HepG2 (cell line): ENCODE results near the gene UBL5. TPM values are rescaled to one million over a fixed set of nuclear protein-coding genes. Genes with fewer than 3 reads are reported as not detected.

Experiments
- CBX5 ChIP-seq: sonication (generic); formaldehyde crosslinking; IDR thresholded peaks from 2 replicates; pipeline ENCODE4 v1.4.0; 2020; ENCODE audit warnings: missing genetic modification reagents, borderline replicate concordance
- IRF2 ChIP-seq: IDR thresholded peaks from 2 replicates; pipeline ENCODE4 v1.6.1; 2018; ENCODE audit warnings: missing genetic modification reagents, missing compliant biosample characterization
- NCOA2 ChIP-seq: sonication (generic); formaldehyde crosslinking; IDR thresholded peaks from 2 replicates; pipeline ENCODE4 v1.8.0; 2022; ENCODE audit warnings: inconsistent platforms
- POLR2A ChIP-seq, 2 experiments: IDR thresholded peaks; 2 replicates each; pipeline ENCODE4 v1.6.1; 2011; ENCODE audit warnings: low read depth in 2 of 2, low read length in 2 of 2, mild to moderate bottlenecking in 1 of 2, moderate library complexity in 1 of 2; ENCODE audit not compliant: insufficient read depth in 1 of 2
- RAD21 ChIP-seq: fragments of 450-650 bp; formaldehyde crosslinking; IDR thresholded peaks from 2 replicates; pipeline ENCODE4 v1.5.0; 2020; ENCODE audit warnings: mild to moderate bottlenecking
- TCF7L2 ChIP-seq: IDR thresholded peaks from 2 replicates; pipeline ENCODE4 v1.6.1; 2011; ENCODE audit warnings: mild to moderate bottlenecking, low read depth, low read length, moderate library complexity
- ZNF644 ChIP-seq: IDR thresholded peaks from 2 replicates; pipeline ENCODE4 v1.6.1; 2016; ENCODE audit warnings: low read depth
- polyA plus RNA-seq, 8 experiments: library from polyadenylated mRNA; depleted of rRNA in 3 of 8; stranded (reverse) in 7 of 8; unstranded in 1 of 8; fragments of >200 nt; fragmentation: Illumina TruSeq in 4 of 8; extraction: Trizol in 4 of 8; gene quantifications; 2 replicates each; pipeline versions ENCODE4 v1.2.1 to v1.2.3, GENCODE V29; 2011 to 2016; ENCODE audit warnings: low read depth in 4 of 8, missing spikeins in 1 of 8, mixed read lengths in 1 of 8; ENCODE audit not compliant: insufficient read depth in 1 of 8
- total RNA-seq, 5 experiments: library from RNA; depleted of rRNA; stranded (reverse); fragments of >200 nt; fragmentation: Illumina TruSeq; extraction: Trizol; gene quantifications; 2 replicates each; pipeline ENCODE4 v1.2.3, GENCODE V29; 2016; ENCODE audit warnings: low read depth in 1 of 5
- TF ChIP-seq, protein P1 (sequence below): sonication (generic); formaldehyde crosslinking; IDR thresholded peaks from 2 replicates; pipeline ENCODE4 v1.4.0; 2020; ENCODE audit warnings: missing genetic modification reagents, mild to moderate bottlenecking, borderline replicate concordance
- TF ChIP-seq, protein P2 (sequence below): sonication (generic); formaldehyde crosslinking; conservative IDR thresholded peaks from 2 replicates; pipeline ENCODE4 v1.8.0; 2022; ENCODE audit warnings: missing genetic modification reagents
- TF ChIP-seq, protein P3 (sequence below): IDR thresholded peaks from 2 replicates; pipeline ENCODE4 v1.6.1; 2016
- TF ChIP-seq, protein P4 (sequence below): sonication (generic); formaldehyde crosslinking; IDR thresholded peaks from one replicate; pipeline ENCODE4 v1.5.1; 2020; ENCODE audit warnings: mild to moderate bottlenecking, missing genetic modification reagents; ENCODE audit errors: not compliant biosample characterization
- TF ChIP-seq, protein P5 (sequence below): sonication (generic); formaldehyde crosslinking; IDR thresholded peaks from 2 replicates; pipeline ENCODE4 v1.4.0; 2020; ENCODE audit warnings: mild to moderate bottlenecking, low read depth, missing genetic modification reagents

Gene UBL5
- total and polyA plus RNA-seq, 2 of the 13 experiments (the other 11 are each of a cell fraction or from before 2014, with no cell fraction given): 373 to 487 TPM

DNA sequence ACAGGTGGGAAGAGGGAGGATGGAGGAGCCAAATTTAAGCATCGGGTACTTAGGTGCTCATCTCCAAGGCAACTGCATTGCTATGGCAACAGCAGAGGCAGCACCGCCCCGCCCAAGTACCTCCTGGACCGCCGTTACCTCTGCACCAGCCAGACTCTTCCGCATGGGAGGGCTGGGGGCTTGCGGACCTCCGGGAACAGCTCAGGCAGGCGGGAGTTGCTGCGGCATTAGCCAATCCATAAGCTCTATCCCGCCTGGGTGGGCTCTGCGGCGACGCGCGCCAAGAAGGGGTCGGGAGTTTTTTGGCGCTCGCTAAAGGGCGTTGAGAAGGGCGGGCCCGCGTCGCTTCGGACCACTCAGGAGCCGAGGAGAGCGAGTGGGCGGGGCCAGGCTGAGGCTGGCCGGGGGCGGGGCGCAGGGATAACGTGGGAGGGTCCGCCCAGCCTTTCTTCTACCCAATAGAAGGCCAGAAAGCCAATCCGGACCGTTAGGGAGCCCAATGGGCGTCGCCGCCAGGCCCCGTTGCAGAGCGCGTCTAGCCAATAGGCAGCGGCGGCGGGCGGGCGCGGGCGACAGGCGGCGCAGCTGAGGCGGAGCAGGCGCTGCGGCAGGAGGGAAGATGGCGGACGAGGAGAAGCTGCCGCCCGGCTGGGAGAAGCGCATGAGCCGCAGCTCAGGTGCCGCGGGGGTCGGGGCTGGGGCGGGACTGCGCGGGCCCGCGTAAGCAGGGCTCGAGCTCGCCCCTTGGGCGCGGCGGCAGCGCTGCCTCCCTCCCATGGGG is 7.2 kb downstream of the UBL5 start, which contains the start of gene PIN1 (continued):
- TF ChIP-seq, protein P1, sequence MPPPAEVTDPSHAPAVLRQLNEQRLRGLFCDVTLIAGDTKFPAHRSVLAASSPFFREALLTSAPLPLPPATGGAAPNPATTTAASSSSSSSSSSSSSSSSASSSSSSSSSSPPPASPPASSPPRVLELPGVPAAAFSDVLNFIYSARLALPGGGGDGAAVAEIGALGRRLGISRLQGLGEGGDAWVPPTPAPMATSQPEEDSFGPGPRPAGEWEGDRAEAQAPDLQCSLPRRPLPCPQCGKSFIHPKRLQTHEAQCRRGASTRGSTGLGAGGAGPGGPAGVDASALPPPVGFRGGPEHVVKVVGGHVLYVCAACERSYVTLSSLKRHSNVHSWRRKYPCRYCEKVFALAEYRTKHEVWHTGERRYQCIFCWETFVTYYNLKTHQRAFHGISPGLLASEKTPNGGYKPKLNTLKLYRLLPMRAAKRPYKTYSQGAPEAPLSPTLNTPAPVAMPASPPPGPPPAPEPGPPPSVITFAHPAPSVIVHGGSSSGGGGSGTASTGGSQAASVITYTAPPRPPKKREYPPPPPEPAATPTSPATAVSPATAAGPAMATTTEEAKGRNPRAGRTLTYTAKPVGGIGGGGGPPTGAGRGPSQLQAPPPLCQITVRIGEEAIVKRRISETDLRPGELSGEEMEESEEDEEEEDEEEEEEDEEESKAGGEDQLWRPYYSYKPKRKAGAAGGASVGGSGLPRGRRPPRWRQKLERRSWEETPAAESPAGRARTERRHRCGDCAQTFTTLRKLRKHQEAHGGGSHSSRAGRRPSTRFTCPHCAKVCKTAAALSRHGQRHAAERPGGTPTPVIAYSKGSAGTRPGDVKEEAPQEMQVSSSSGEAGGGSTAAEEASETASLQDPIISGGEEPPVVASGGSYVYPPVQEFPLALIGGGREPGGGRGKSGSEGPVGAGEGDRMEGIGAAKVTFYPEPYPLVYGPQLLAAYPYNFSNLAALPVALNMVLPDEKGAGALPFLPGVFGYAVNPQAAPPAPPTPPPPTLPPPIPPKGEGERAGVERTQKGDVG: no peak
- no peak for TF ChIP-seq TCF7L2
- no peak for TF ChIP-seq ZNF644
- no peak for TF ChIP-seq CBX5 (CRISPR knock-in tag)
- peak in 1 of 2 experiments; percentile 78; a peak in 2 of 4 replicates for TF ChIP-seq POLR2A (IDR thresholded peaks at IDR 0.05; ENCODE audit: insufficient read depth in 1 of 2, low read depth in 2 of 2, low read length in 2 of 2)
- TF ChIP-seq, protein P2, sequence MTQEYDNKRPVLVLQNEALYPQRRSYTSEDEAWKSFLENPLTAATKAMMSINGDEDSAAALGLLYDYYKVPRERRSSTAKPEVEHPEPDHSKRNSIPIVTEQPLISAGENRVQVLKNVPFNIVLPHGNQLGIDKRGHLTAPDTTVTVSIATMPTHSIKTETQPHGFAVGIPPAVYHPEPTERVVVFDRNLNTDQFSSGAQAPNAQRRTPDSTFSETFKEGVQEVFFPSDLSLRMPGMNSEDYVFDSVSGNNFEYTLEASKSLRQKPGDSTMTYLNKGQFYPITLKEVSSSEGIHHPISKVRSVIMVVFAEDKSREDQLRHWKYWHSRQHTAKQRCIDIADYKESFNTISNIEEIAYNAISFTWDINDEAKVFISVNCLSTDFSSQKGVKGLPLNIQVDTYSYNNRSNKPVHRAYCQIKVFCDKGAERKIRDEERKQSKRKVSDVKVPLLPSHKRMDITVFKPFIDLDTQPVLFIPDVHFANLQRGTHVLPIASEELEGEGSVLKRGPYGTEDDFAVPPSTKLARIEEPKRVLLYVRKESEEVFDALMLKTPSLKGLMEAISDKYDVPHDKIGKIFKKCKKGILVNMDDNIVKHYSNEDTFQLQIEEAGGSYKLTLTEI (CRISPR knock-in tag): no peak
- TF ChIP-seq, protein P3, sequence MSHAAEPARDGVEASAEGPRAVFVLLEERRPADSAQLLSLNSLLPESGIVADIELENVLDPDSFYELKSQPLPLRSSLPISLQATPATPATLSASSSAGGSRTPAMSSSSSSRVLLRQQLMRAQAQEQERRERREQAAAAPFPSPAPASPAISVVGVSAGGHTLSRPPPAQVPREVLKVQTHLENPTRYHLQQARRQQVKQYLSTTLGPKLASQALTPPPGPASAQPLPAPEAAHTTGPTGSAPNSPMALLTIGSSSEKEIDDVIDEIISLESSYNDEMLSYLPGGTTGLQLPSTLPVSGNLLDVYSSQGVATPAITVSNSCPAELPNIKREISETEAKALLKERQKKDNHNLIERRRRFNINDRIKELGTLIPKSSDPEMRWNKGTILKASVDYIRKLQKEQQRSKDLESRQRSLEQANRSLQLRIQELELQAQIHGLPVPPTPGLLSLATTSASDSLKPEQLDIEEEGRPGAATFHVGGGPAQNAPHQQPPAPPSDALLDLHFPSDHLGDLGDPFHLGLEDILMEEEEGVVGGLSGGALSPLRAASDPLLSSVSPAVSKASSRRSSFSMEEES (CRISPR knock-in tag): no peak
- TF ChIP-seq, protein P4, sequence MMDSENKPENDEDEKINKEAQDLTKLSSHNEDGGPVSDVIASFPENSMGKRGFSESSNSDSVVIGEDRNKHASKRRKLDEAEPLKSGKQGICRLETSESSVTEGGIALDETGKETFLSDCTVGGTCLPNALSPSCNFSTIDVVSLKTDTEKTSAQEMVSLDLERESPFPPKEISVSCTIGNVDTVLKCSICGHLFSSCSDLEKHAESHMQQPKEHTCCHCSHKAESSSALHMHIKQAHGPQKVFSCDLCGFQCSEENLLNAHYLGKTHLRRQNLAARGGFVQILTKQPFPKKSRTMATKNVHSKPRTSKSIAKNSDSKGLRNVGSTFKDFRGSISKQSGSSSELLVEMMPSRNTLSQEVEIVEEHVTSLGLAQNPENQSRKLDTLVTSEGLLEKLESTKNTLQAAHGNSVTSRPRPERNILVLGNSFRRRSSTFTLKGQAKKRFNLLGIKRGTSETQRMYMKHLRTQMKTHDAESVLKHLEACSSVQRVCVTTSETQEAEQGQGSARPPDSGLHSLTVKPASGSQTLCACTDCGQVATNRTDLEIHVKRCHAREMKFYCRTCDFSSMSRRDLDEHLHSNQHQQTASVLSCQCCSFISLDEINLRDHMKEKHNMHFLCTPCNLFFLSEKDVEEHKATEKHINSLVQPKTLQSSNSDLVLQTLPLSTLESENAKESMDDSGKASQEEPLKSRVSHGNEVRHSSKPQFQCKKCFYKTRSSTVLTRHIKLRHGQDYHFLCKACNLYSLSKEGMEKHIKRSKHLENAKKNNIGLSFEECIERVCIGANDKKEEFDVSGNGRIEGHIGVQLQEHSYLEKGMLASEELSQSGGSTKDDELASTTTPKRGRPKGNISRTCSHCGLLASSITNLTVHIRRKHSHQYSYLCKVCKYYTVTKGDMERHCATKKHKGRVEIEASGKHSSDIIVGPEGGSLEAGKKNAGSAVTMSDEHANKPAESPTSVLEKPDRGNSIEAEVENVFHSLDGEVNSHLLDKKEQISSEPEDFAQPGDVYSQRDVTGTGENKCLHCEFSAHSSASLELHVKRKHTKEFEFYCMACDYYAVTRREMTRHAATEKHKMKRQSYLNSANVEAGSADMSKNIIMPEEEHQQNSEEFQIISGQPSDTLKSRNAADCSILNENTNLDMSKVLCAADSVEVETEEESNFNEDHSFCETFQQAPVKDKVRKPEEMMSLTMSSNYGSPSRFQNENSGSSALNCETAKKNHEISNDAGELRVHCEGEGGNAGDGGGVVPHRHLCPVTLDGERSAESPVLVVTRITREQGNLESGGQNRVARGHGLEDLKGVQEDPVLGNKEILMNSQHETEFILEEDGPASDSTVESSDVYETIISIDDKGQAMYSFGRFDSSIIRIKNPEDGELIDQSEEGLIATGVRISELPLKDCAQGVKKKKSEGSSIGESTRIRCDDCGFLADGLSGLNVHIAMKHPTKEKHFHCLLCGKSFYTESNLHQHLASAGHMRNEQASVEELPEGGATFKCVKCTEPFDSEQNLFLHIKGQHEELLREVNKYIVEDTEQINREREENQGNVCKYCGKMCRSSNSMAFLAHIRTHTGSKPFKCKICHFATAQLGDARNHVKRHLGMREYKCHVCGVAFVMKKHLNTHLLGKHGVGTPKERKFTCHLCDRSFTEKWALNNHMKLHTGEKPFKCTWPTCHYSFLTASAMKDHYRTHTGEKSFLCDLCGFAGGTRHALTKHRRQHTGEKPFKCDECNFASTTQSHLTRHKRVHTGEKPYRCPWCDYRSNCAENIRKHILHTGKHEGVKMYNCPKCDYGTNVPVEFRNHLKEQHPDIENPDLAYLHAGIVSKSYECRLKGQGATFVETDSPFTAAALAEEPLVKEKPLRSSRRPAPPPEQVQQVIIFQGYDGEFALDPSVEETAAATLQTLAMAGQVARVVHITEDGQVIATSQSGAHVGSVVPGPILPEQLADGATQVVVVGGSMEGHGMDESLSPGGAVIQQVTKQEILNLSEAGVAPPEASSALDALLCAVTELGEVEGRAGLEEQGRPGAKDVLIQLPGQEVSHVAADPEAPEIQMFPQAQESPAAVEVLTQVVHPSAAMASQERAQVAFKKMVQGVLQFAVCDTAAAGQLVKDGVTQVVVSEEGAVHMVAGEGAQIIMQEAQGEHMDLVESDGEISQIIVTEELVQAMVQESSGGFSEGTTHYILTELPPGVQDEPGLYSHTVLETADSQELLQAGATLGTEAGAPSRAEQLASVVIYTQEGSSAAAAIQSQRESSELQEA (CRISPR knock-in tag): no peak
- no peak for TF ChIP-seq NCOA2 (CRISPR knock-in tag)
- peak; percentile 40; the same call in 1 of the 2 replicates for TF ChIP-seq IRF2 (CRISPR knock-in tag)
- TF ChIP-seq, protein P5, sequence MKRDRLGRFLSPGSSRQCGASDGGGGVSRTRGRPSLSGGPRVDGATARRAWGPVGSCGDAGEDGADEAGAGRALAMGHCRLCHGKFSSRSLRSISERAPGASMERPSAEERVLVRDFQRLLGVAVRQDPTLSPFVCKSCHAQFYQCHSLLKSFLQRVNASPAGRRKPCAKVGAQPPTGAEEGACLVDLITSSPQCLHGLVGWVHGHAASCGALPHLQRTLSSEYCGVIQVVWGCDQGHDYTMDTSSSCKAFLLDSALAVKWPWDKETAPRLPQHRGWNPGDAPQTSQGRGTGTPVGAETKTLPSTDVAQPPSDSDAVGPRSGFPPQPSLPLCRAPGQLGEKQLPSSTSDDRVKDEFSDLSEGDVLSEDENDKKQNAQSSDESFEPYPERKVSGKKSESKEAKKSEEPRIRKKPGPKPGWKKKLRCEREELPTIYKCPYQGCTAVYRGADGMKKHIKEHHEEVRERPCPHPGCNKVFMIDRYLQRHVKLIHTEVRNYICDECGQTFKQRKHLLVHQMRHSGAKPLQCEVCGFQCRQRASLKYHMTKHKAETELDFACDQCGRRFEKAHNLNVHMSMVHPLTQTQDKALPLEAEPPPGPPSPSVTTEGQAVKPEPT (CRISPR knock-in tag): no peak
- TF ChIP-seq RAD21 (CRISPR knock-in tag): no peak
